ENCODE measurements around the gene ANO3. TPM values are rescaled to one million over a fixed set of nuclear protein-coding genes. Genes with fewer than 3 reads are reported as not detected.

ANO3 gene
- total RNA-seq, 1 experiment from 2014 or later = not detected

- no peaks in the 10 kb centered on the region for H3K79me2 ChIP-seq (ENCODE audit: low read length)
- intact Hi-C loops (cut with micrococcal nuclease) = no loop called here
- BruUV-seq (replicated peaks) = no TSS peak
- no peaks in the 10 kb centered on the region for H3K9me3 ChIP-seq (ENCODE audit: low read length)
- H3K36me3 ChIP-seq (ENCODE audit: low read depth, low read length) = no peaks in the 10 kb centered on the region
- H3F3A ChIP-seq (ENCODE audit: low read length, unreplicated experiment) = no peaks in the 10 kb centered on the region
- no peak overlapping the region for H3K4me3 ChIP-seq (ENCODE audit: low read length)
- H2AFZ ChIP-seq (ENCODE audit: low read length) = no peak overlapping the region
- no peak for TF ChIP-seq CTCF (conservative IDR thresholded peaks at IDR 0.05; ENCODE audit: low read depth, low read length)
- TF ChIP-seq EZH2 (IDR thresholded peaks at IDR 0.05; ENCODE audit: low read length, unreplicated experiment) = no peak
- TF ChIP-seq EZH2phosphoT487 (IDR thresholded peaks at IDR 0.05; ENCODE audit: borderline replicate concordance, low read length) = no peak
- H4K20me1 ChIP-seq (ENCODE audit: low read length) = no peaks in the 10 kb centered on the region
- no peaks in the 10 kb centered on the region for H3K9me2 ChIP-seq (replicated peaks; ENCODE audit: low read length)
- H3K4me2 ChIP-seq (ENCODE audit: low read length) = no peak overlapping the region
- POLR2A ChIA-PET (ENCODE audit: unreplicated experiment) = no interaction called here
- no peak overlapping the region for H3K27ac ChIP-seq (ENCODE audit: low read length)
- DNase-seq (no peak), ATAC-seq (no peak)
- H3K9ac ChIP-seq (ENCODE audit: low read length) = no peak overlapping the region
- H3K4me1 ChIP-seq (ENCODE audit: insufficient read depth, low read length) = no peaks in the 10 kb centered on the region
- CTCF ChIA-PET = interaction anchor here (0.6 kb wide), 1 partner anchor 601 kb away, joined by 3 read pairs; no protein-coding TSS in a partner anchor
- H3K27me3 ChIP-seq (ENCODE audit: low read length) = peaks cover 37% of the 10 kb centered on the region
These were observed 221.3 kb downstream of the ANO3 start for GRCh38 chr11:26553182-26553581.

- H3K36me3 ChIP-seq (ENCODE audit: low read depth, low read length) = no peaks in the 10 kb centered on the region
- ATAC-seq (no peak), DNase-seq (no peak)
- ChIA-PET POLR2A (ENCODE audit: unreplicated experiment) (no interaction called here), CTCF (no interaction called here)
- no peaks in the 10 kb centered on the region for H3F3A ChIP-seq (ENCODE audit: low read length, unreplicated experiment)
- H3K9ac ChIP-seq (ENCODE audit: low read length) = no peak overlapping the region
- H3K9me3 ChIP-seq (ENCODE audit: low read length) = no peaks in the 10 kb centered on the region
- no peak overlapping the region for H3K4me3 ChIP-seq (ENCODE audit: low read length)
- no peak overlapping the region for H3K4me2 ChIP-seq (ENCODE audit: low read length)
- no TSS peak for BruUV-seq (replicated peaks)
- intact Hi-C loops (cut with micrococcal nuclease) = no loop called here
- peaks cover 32% of the 10 kb centered on the region for H3K27me3 ChIP-seq (ENCODE audit: low read length)
- H3K79me2 ChIP-seq (ENCODE audit: low read length) = no peaks in the 10 kb centered on the region
- H3K9me2 ChIP-seq (replicated peaks; ENCODE audit: low read length) = no peaks in the 10 kb centered on the region
- no peaks in the 10 kb centered on the region for H4K20me1 ChIP-seq (ENCODE audit: low read length)
- TF ChIP-seq EZH2 (IDR thresholded peaks at IDR 0.05; ENCODE audit: low read length, unreplicated experiment) (no peak), CTCF (conservative IDR thresholded peaks at IDR 0.05; ENCODE audit: low read depth, low read length) (no peak)
- no peak overlapping the region for H3K27ac ChIP-seq (ENCODE audit: low read length)
- no peaks in the 10 kb centered on the region for H3K4me1 ChIP-seq (ENCODE audit: insufficient read depth, low read length)
- no peak overlapping the region for H2AFZ ChIP-seq (ENCODE audit: low read length)
These were observed 222.5 kb downstream of the ANO3 start for GRCh38 chr11:26554455-26554854.

- H3K27me3 ChIP-seq (ENCODE audit: low read length) = peaks cover 32% of the 10 kb centered on the region
- H3F3A ChIP-seq (ENCODE audit: low read length, unreplicated experiment) = no peaks in the 10 kb centered on the region
- H3K9ac ChIP-seq (ENCODE audit: low read length) = no peak overlapping the region
- no peaks in the 10 kb centered on the region for H3K9me3 ChIP-seq (ENCODE audit: low read length)
- CTCF ChIA-PET = no interaction called here
- no peak for ATAC-seq
- no peaks in the 10 kb centered on the region for H3K36me3 ChIP-seq (ENCODE audit: low read depth, low read length)
- TF ChIP-seq EZH2phosphoT487 (IDR thresholded peaks at IDR 0.05; ENCODE audit: borderline replicate concordance, low read length) = no peak
- no peak for TF ChIP-seq EZH2 (IDR thresholded peaks at IDR 0.05; ENCODE audit: low read length, unreplicated experiment)
- TF ChIP-seq CTCF (conservative IDR thresholded peaks at IDR 0.05; ENCODE audit: low read depth, low read length) = no peak
- no peaks in the 10 kb centered on the region for H4K20me1 ChIP-seq (ENCODE audit: low read length)
- no peak for DNase-seq
- H3K4me2 ChIP-seq (ENCODE audit: low read length) = no peak overlapping the region
- BruUV-seq (replicated peaks) = no TSS peak
- no peak overlapping the region for H3K27ac ChIP-seq (ENCODE audit: low read length)
- H2AFZ ChIP-seq (ENCODE audit: low read length) = no peak overlapping the region
- POLR2A ChIA-PET (ENCODE audit: unreplicated experiment) = no interaction called here
- no peaks in the 10 kb centered on the region for H3K4me1 ChIP-seq (ENCODE audit: insufficient read depth, low read length)
- intact Hi-C loops (cut with micrococcal nuclease) = no loop called here
- no peaks in the 10 kb centered on the region for H3K79me2 ChIP-seq (ENCODE audit: low read length)
- no peaks in the 10 kb centered on the region for H3K9me2 ChIP-seq (replicated peaks; ENCODE audit: low read length)
- H3K4me3 ChIP-seq (ENCODE audit: low read length) = no peak overlapping the region
These were observed 224.7 kb downstream of the ANO3 start for GRCh38 chr11:26556582-26556981.

Measured in PC-3 (cell line).